IPS DF 6.9 (cell line): ENCODE data around the gene RPUSD2.

Source experiments
- DNase-seq: peaks from one replicate; pipeline ENCODE4 v3.0.0-alpha.2; 2013; ENCODE audit warnings: low read depth, low spot score
- H3K27ac ChIP-seq: one replicate; pipeline ENCODE4 v1.5.1; 2013; ENCODE audit warnings: low read length, control low read depth
- H3K27me3 ChIP-seq: 2 replicates; pipeline ENCODE4 v1.6.1; 2013; ENCODE audit warnings: mild to moderate bottlenecking, low read length; ENCODE audit not compliant: control insufficient read depth, insufficient read depth
- H3K36me3 ChIP-seq: 2 replicates; pipeline ENCODE4 v1.6.1; 2013; ENCODE audit warnings: low read length; ENCODE audit not compliant: control insufficient read depth, insufficient read depth
- H3K4me1 ChIP-seq: 2 replicates; pipeline ENCODE4 v1.6.1; 2013; ENCODE audit warnings: low read length; ENCODE audit not compliant: control insufficient read depth, insufficient read depth
- H3K4me3 ChIP-seq: 2 replicates; pipeline ENCODE4 v1.5.1; 2013; ENCODE audit warnings: mild to moderate bottlenecking, low read length
- H3K9me3 ChIP-seq: 2 replicates; pipeline ENCODE4 v1.6.1; 2013; ENCODE audit warnings: low read length, inconsistent platforms; ENCODE audit not compliant: control insufficient read depth, insufficient read depth
- WGBS: extraction: QIAGEN DNeasy Blood & Tissue Kit; methylation state at CpG from one replicate; pipeline ENCODE4 v1.1.7; 2013; ENCODE audit warnings: mixed read lengths, missing lambda C conversion rate; ENCODE audit not compliant: insufficient read length, insufficient coverage; 5-methylcytosine and 5-hydroxymethylcytosine counted together

The RPUSD2 gene

DNA sequence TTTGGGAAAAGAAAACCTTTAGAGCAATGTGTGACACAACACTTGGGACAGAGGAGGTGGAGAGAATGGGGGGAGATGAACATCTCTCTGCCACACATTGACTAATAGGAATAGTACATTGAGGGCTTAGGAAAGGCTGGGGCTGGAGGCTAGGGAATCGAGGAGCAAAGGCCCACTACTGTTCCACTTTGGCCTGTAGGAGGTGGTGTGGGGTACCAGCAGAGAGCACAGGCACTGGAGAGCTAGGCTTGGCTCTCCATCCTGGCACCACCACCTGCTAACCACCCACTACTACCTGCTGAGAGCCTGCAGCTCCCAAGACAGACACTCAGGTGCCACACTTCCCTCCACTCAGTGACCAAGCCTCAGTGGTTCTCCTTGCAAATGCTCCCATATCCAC lies 23.6 kb upstream of the RPUSD2 start:
- no CpG with 5 or more reads among the region's 1 CpG for WGBS
- H3K4me3 ChIP-seq = no peak overlapping the region
- H3K27ac ChIP-seq = no peak overlapping the region
- H3K36me3 ChIP-seq = no peaks in the 10 kb centered on the region
- DNase-seq = no peak
- H3K9me3 ChIP-seq = no peaks in the 10 kb centered on the region
- no peaks in the 10 kb centered on the region for H3K27me3 ChIP-seq
- H3K4me1 ChIP-seq = no peaks in the 10 kb centered on the region

DNA sequence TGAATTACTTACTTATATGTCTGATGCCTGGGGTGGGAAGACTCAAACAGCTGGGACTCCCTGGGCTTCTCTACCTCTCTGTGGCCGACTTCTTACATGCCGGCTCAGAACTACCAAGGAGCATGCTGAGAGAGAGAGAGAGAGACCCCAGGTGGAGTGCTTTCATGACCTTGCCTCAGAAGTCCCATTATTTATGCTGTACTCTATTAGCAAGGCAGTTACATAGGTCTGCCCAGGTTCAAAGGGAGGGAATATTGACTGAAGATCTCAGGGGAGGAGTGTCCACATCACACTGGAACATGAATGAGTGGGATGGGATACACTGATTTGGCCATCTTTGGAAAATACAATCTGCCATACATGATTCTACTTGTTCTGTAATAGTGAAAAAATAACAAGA lies 20.5 kb upstream of the RPUSD2 start:
- Histone ChIP-seq H3K27ac (no peak overlapping the region), H3K9me3 (no peaks in the 10 kb centered on the region), H3K4me3 (no peak overlapping the region), H3K4me1 (no peaks in the 10 kb centered on the region), H3K27me3 (no peaks in the 10 kb centered on the region), H3K36me3 (no peaks in the 10 kb centered on the region)
- no CpG with 5 or more reads among the region's 2 CpGs for WGBS
- no peak for DNase-seq

DNA sequence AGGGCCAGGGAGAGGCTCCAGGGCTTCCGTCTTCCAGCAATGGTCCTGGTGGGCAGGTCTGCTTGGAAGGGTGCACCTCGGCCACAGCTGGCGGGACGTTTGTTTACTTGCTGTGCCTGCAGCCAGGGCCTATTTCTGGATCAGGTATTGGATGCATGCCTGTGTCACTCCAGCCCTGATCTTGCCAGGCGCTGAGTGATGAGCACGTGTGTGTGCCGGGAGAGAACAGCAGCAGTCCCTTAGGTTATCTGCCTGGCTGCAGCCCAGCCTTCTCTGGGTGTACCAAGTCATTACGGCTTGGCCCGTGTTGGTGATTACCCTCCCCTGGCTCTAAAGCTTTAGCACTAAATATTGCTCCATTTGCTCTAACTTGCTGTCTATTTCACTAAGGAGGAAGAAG lies 19.2 kb upstream of the RPUSD2 start:
- H3K27ac ChIP-seq = no peak overlapping the region
- H3K4me1 ChIP-seq = no peaks in the 10 kb centered on the region
- WGBS = no CpG with 5 or more reads among the region's 9 CpGs
- DNase-seq = no peak
- H3K36me3 ChIP-seq = no peaks in the 10 kb centered on the region
- no peaks in the 10 kb centered on the region for H3K9me3 ChIP-seq
- H3K27me3 ChIP-seq = no peaks in the 10 kb centered on the region
- no peak overlapping the region for H3K4me3 ChIP-seq

DNA sequence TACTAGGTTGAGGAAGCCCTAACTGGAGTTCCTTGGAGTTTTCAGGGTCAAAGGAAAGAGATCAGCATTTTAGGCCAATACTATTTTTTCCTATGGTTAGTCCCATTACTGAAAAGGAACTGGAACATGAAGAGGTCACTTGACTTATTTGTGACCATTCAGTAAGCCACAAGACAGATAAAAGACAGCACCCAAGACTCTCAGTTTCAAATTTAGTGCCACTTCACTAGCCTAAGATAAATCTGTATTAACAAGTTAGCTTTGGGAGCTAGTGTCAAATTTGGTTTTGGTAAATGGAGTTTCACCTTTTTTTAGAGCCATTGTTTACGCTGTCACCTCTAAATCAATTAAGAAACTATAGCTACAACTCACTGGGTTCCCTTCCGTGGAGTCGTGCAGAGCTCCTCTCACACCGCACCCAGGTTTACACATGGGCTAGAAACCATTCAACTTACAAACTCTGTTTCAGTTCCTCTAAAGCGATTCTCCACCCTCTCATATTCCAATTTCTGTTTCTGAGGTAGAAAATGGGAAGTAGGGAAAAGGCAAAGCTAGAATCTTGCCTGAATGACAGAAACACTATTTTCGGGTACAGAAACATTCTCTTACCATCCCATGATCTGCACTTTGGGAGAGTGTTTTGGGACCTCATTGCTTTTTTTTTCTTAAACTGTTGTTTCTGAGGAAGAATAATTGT lies 18.6 kb upstream of the RPUSD2 start:
- no peak overlapping the region for H3K4me3 ChIP-seq
- no peaks in the 10 kb centered on the region for H3K9me3 ChIP-seq
- DNase-seq = no peak
- no peaks in the 10 kb centered on the region for H3K27me3 ChIP-seq
- no peaks in the 10 kb centered on the region for H3K36me3 ChIP-seq
- H3K4me1 ChIP-seq = no peaks in the 10 kb centered on the region
- H3K27ac ChIP-seq = no peak overlapping the region
- WGBS = no CpG with 5 or more reads among the region's 6 CpGs

DNA sequence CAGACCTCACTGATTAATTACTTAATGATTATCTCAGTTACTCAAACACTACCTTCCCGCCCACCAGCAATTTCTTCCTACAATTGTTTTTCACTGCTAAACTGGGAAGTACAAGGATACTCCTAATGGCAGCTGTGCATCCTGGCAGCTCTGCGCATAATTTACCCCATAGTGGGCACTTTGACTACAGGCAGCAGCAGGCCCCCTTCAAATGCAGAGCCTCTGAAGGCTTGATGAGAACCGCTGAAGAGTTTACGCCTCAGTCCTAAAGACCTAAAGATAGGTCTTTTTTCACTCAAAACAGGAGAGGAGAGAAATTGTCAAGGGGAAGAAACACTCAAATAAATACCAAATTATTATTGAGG lies 15.0 kb upstream of the RPUSD2 start:
- no CpG with 5 or more reads among the region's 4 CpGs for WGBS
- no peaks in the 10 kb centered on the region for H3K4me1 ChIP-seq
- no peaks in the 10 kb centered on the region for H3K9me3 ChIP-seq
- DNase-seq = no peak
- H3K27ac ChIP-seq = no peak overlapping the region
- H3K27me3 ChIP-seq = no peaks in the 10 kb centered on the region
- no peak overlapping the region for H3K4me3 ChIP-seq
- H3K36me3 ChIP-seq = no peaks in the 10 kb centered on the region

DNA sequence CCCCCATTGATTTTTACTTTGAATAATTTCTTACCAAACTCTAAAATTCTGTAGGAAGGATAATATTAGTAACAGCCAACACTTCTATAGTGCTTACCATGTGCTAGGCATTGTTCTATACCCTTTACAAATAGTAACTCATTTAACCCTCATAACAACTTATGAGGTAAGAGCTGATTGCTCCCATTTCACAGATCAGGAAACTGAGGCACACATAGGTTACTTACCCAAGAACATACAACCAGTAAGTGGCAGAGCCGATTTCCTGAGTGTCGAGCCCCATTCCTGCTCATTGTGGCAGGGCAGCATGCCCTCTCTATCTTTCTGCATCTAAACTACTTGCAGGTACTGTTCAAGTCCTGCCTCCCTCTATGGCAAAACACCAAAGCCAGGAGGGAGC lies 13.2 kb upstream of the RPUSD2 start:
- H3K36me3 ChIP-seq = no peaks in the 10 kb centered on the region
- no peak overlapping the region for H3K27ac ChIP-seq
- H3K27me3 ChIP-seq = no peaks in the 10 kb centered on the region
- no peaks in the 10 kb centered on the region for H3K9me3 ChIP-seq
- H3K4me1 ChIP-seq = no peaks in the 10 kb centered on the region
- no CpG with 5 or more reads among the region's 2 CpGs for WGBS
- DNase-seq = no peak
- no peak overlapping the region for H3K4me3 ChIP-seq

DNA sequence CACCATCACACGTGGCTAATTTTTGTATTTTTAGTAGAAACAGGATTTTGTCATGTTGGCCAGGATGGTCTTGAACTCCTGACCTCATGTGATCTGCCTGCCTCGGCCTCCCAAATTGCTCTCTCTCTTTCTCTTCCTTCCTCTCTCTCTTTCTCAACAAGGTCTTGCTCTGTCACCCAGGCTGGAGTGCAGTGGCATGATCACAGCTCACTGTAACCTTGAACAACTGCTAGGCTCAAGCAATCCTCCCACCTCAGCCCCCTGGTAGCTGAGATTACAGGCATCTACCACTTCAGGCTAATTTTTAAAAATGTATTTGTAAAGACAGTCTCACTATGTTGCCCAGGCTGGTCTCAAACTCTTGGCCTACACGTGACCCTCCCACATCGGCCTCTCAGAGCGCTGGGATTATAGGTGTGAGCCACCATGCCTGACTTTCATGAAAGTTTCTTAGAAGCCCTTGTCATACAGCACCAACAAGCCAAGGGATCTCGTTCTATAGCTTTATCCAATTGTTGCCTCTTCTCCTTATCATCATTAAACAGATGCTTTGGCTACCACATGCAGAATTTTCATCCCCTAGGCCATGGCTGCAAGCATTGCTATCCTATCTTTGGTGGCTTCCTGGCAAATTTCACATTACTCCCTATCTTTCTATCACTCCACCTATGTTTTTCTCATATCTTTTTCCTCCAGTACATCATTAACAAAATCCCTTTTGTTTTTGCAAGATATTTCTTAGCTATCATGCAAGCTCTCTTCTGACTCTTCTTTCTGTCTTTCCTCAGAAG lies 10.0 kb upstream of the RPUSD2 start:
- H3K4me1 ChIP-seq = no peaks in the 10 kb centered on the region

DNA sequence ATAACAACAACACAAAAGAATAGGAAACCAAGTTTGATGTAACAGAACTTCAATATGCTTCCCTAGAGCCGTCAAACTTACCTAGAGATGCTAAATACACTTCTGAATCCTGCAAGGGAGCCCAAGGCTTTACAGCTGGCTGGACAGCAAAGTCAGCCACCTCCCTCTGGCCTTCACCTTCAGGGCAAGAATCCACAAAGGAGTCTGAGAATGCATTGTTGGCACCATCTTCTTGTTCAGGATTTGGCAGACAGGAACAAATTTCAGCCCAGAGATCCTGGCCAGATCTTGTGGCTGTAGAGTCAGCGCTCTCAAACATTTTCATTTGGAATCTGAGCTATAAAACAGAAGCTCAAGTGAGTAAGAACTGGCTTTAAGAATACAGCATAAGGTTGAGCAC lies 6.4 kb upstream of the RPUSD2 start:
- H3K4me3 ChIP-seq = no peak overlapping the region
- H3K9me3 ChIP-seq = no peaks in the 10 kb centered on the region
- no peaks in the 10 kb centered on the region for H3K27me3 ChIP-seq
- H3K4me1 ChIP-seq = no peaks in the 10 kb centered on the region
- no peaks in the 10 kb centered on the region for H3K36me3 ChIP-seq
- DNase-seq = no peak
- no CpG with 5 or more reads among the region's 2 CpGs for whole genome bisulfite sequencing
- H3K27ac ChIP-seq = no peak overlapping the region

More for the DNA sequence above, 10.0 kb upstream of the RPUSD2 start:
- no CpG with 5 or more reads among the region's 6 CpGs for WGBS
- Histone ChIP-seq H3K9me3 (no peaks in the 10 kb centered on the region), H3K36me3 (no peaks in the 10 kb centered on the region), H3K27me3 (no peaks in the 10 kb centered on the region), H3K27ac (no peak overlapping the region), H3K4me3 (no peak overlapping the region)
- DNase-seq = no peak

DNA sequence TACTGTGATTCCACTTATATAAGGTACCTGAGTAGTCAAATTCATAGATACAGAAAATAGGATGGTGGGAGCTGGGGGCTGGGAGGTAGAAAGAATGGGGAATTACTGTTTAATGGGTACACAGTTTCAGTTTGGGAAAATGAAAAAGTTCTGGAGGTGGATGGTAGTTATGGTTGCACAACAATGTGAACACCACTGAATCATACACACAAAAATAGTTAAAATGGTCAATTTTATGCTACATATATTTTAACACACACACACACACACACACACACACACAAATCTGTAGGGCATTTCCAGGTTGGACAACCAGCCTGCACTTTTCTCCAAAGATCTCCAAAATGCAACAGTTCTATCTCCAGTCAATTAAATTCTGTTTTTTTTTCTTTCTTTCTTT lies 5.7 kb upstream of the RPUSD2 start:
- DNase-seq = no peak
- no peak overlapping the region for H3K4me3 ChIP-seq
- H3K36me3 ChIP-seq = no peaks in the 10 kb centered on the region

DNA sequence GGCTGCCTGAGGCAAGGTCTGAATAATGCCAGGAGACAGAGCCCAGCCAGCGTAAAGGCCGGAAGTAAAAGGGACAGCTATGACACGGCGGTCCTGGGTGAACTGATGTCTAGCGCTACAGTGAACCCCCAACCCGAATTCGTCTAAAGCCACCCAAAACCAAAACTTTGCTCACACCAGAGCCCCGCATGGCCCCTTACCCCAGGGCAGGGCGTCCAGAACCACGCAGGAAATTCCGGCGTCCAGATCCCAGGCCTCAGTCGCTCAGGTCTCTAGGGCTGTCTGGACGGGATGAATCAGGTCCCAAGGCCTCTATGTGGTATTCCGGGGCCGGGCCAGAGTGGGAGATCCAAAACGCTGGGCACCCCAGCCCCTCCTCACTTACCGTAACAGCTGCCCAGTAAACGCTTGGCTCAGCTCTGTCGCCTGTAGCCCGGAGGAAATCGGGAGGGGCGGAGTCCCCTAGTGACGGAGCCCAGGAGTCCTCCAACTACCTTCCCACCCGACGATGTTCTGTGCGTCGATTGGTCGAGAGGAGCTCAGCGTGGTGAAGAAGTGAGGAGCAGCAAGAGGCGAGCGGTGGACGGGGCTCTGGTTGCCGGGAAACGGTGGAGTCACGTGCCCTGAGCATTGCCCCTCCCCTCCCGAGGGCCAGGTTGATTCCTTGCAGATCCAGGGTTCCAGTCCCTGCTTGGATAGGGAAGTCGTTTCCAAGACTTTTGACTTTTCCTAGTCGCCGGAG lies 4.3 kb upstream of the RPUSD2 start, which contains the start of gene CCDC32:
CCDC32 (minus strand) TSS at position 452 of the 742 bp plus-strand sequence. CDS start 2,027 bp downstream, outside the sequence.
- no peaks in the 10 kb centered on the region for H3K9me3 ChIP-seq
- no peak within 1 kb of the TSS for H3K27ac ChIP-seq
- DNase-seq = peak; percentile 98
- H3K27me3 ChIP-seq = no peaks in the 10 kb centered on the region
- no CpG with 5 or more reads among the region's 40 CpGs for WGBS
- no peaks in the 10 kb centered on the region for H3K4me1 ChIP-seq
- peak within 1 kb of the TSS; percentile 60 for H3K4me3 ChIP-seq
- H3K36me3 ChIP-seq = no peaks in the 10 kb centered on the region

More for the DNA sequence above, 5.7 kb upstream of the RPUSD2 start:
- H3K27ac ChIP-seq = no peak overlapping the region
- H3K4me1 ChIP-seq = no peaks in the 10 kb centered on the region
- H3K27me3 ChIP-seq = no peaks in the 10 kb centered on the region
- no peaks in the 10 kb centered on the region for H3K9me3 ChIP-seq
